ENCODE measurements around the gene PC.
"Not testable (repeated sequence)": the region's sequence is repeated elsewhere in the genome, so short reads cannot be mapped to it uniquely, and the experiment has no call there.

The PC gene

DNA sequence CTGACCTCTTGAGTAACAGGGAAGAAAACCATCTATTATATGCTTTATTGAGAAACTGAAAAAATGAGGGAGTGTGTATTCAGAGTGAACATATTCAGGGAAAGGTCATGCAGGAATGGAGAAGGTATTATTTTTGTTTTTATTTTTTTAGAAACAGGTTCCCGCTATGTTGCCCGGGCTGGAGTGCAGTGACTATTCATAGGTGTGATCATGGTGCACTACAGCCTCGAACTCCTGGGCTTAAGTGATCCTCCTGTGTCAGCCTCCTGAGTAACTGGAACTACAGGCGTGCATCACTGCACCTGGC, 123.7 kb downstream of the PC start:
- TF ChIP-seq, protein P1, sequence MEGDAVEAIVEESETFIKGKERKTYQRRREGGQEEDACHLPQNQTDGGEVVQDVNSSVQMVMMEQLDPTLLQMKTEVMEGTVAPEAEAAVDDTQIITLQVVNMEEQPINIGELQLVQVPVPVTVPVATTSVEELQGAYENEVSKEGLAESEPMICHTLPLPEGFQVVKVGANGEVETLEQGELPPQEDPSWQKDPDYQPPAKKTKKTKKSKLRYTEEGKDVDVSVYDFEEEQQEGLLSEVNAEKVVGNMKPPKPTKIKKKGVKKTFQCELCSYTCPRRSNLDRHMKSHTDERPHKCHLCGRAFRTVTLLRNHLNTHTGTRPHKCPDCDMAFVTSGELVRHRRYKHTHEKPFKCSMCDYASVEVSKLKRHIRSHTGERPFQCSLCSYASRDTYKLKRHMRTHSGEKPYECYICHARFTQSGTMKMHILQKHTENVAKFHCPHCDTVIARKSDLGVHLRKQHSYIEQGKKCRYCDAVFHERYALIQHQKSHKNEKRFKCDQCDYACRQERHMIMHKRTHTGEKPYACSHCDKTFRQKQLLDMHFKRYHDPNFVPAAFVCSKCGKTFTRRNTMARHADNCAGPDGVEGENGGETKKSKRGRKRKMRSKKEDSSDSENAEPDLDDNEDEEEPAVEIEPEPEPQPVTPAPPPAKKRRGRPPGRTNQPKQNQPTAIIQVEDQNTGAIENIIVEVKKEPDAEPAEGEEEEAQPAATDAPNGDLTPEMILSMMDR (IDR thresholded peaks at IDR 0.05; ENCODE audit: low read length): no peak
- TF ChIP-seq EZH2phosphoT487 (IDR thresholded peaks at IDR 0.05; ENCODE audit: low read length) (no peak), EZH2 (optimal IDR thresholded peaks at IDR 0.05; ENCODE audit: low read depth, low read length) (no peak)
- Histone ChIP-seq H3K4me3 (ENCODE audit: low read length) (no peak overlapping the region), H3K4me2 (ENCODE audit: low read depth, low read length) (no peak overlapping the region), H3K79me2 (ENCODE audit: low read length) (0 out of 2 replicates have a peak, but pooled peaks cover 2% of the 10 kb centered on the region), H2AFZ (ENCODE audit: low read length) (no peak overlapping the region), H3K27me3 (replicated peaks; ENCODE audit: insufficient read depth, low read length) (no peaks in the 10 kb centered on the region), H4K20me1 (ENCODE audit: insufficient read depth, low read length) (no peaks in the 10 kb centered on the region), H3K9me3 (replicated peaks; ENCODE audit: insufficient read depth, low read length) (no peaks in the 10 kb centered on the region), H3K9me2 (replicated peaks; ENCODE audit: insufficient read depth, low read length) (no peaks in the 10 kb centered on the region), H3K4me1 (ENCODE audit: low read length) (no peaks in the 10 kb centered on the region), H3K36me3 (replicated peaks; ENCODE audit: insufficient read depth, low read length) (no peaks in the 10 kb centered on the region), H3K27ac (ENCODE audit: low read length) (no peak overlapping the region), H3F3A (ENCODE audit: insufficient read depth, low read length) (no peaks in the 10 kb centered on the region), H3K9ac (ENCODE audit: low read length) (no peak overlapping the region)
- no peak for DNase-seq

DNA sequence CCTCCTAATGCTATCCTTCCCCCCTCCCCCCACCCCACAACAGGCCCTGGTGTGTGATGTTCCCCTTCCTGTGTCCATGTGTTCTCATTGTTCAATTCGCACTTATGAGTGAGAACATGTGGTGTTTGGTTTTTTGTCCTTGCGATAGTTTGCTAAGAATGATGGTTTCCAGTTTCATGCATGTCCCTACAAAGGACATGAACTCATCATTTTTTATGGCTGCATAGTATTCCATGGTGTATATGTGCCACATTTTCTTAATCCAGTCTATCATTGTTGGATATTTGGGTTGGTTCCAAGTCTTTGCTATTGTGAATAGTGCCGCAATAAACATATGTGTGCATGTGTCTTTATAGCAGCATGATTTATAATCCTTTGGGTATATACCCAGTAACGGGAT, 133.6 kb downstream of the PC start:
- H3K9me2 ChIP-seq (replicated peaks; ENCODE audit: insufficient read depth, low read length); H3K4me3 ChIP-seq (ENCODE audit: low read length); H3K27me3 ChIP-seq (replicated peaks; ENCODE audit: insufficient read depth, low read length); H3K9me3 ChIP-seq (replicated peaks; ENCODE audit: insufficient read depth, low read length); H3K4me2 ChIP-seq (ENCODE audit: low read depth, low read length); H3K36me3 ChIP-seq (replicated peaks; ENCODE audit: insufficient read depth, low read length); H3K9ac ChIP-seq (ENCODE audit: low read length); H3K79me2 ChIP-seq (ENCODE audit: low read length); H2AFZ ChIP-seq (ENCODE audit: low read length); H4K20me1 ChIP-seq (ENCODE audit: insufficient read depth, low read length); H3K4me1 ChIP-seq (ENCODE audit: low read length); H3K27ac ChIP-seq (ENCODE audit: low read length); DNase-seq; H3F3A ChIP-seq (ENCODE audit: insufficient read depth, low read length): not testable (repeated sequence)

DNA sequence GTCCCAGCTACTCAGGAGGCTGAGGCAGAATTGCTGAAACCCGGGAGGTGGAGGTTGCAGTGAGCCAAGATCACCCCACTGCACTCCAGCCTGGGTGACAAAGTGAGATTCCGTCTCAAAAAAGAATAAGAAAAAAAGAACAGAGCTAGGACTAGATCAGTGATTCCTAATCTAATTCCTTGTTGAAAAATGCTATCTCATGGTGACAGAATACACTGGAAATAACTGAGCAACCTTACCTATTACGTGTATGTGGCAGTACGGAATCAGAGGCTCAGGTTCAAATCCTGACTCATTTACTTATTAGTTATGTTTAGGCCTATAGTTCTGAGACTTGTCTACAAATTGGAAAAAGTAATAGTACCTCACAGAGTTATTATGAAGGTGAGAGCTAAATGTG, 134.5 kb downstream of the PC start:
- H3K4me1 ChIP-seq (ENCODE audit: low read length): no peaks in the 10 kb centered on the region
- no peaks in the 10 kb centered on the region for H3K79me2 ChIP-seq (ENCODE audit: low read length)
- no peaks in the 10 kb centered on the region for H3K9me2 ChIP-seq (replicated peaks; ENCODE audit: insufficient read depth, low read length)
- TF ChIP-seq EZH2 (optimal IDR thresholded peaks at IDR 0.05; ENCODE audit: low read depth, low read length) (no peak), EZH2phosphoT487 (IDR thresholded peaks at IDR 0.05; ENCODE audit: low read length) (no peak)
- TF ChIP-seq, protein P1 (IDR thresholded peaks at IDR 0.05; ENCODE audit: low read length): no peak
- H3K9ac ChIP-seq (ENCODE audit: low read length): no peak overlapping the region
- no peak for DNase-seq
- H2AFZ ChIP-seq (ENCODE audit: low read length): no peak overlapping the region
- H3K9me3 ChIP-seq (replicated peaks; ENCODE audit: insufficient read depth, low read length): no peaks in the 10 kb centered on the region
- no peaks in the 10 kb centered on the region for H4K20me1 ChIP-seq (ENCODE audit: insufficient read depth, low read length)
- no peak overlapping the region for H3K27ac ChIP-seq (ENCODE audit: low read length)
- no peak overlapping the region for H3K4me2 ChIP-seq (ENCODE audit: low read depth, low read length)
- H3K27me3 ChIP-seq (replicated peaks; ENCODE audit: insufficient read depth, low read length): no peaks in the 10 kb centered on the region
- H3F3A ChIP-seq (ENCODE audit: insufficient read depth, low read length): no peaks in the 10 kb centered on the region
- H3K4me3 ChIP-seq (ENCODE audit: low read length): no peak overlapping the region
- no peaks in the 10 kb centered on the region for H3K36me3 ChIP-seq (replicated peaks; ENCODE audit: insufficient read depth, low read length)

DNA sequence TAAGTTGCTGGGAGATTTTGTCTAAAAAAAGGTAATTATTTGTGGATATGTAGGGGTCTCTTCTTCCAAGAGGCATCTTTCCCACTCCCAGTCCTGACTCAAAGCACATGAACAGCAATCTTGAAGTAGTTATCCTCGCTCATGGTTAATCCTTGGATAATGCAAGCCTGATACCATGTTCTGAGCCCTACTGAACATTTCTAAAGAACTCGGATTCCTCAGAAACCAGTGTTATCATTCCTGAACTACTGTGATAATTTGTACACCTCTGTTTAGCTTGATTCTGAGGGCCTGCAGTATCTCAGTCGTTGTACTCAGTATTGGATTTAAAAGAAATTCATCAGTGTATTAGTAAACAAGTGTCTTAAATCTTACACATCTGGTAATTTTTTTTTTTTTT, 137.3 kb downstream of the PC start:
- Histone ChIP-seq H3K27me3 (replicated peaks; ENCODE audit: insufficient read depth, low read length) (no peaks in the 10 kb centered on the region), H3K4me1 (ENCODE audit: low read length) (no peaks in the 10 kb centered on the region), H3K4me3 (ENCODE audit: low read length) (no peak overlapping the region), H3K9me2 (replicated peaks; ENCODE audit: insufficient read depth, low read length) (no peaks in the 10 kb centered on the region), H3K27ac (ENCODE audit: low read length) (no peak overlapping the region), H3K9ac (ENCODE audit: low read length) (no peak overlapping the region), H3K79me2 (ENCODE audit: low read length) (no peaks in the 10 kb centered on the region), H4K20me1 (ENCODE audit: insufficient read depth, low read length) (no peaks in the 10 kb centered on the region), H3K36me3 (replicated peaks; ENCODE audit: insufficient read depth, low read length) (no peaks in the 10 kb centered on the region), H3F3A (ENCODE audit: insufficient read depth, low read length) (no peaks in the 10 kb centered on the region), H3K9me3 (replicated peaks; ENCODE audit: insufficient read depth, low read length) (no peaks in the 10 kb centered on the region), H3K4me2 (ENCODE audit: low read depth, low read length) (no peak overlapping the region), H2AFZ (ENCODE audit: low read length) (no peak overlapping the region)
- TF ChIP-seq, protein P1 (IDR thresholded peaks at IDR 0.05; ENCODE audit: low read length): no peak
- TF ChIP-seq EZH2 (optimal IDR thresholded peaks at IDR 0.05; ENCODE audit: low read depth, low read length) (no peak), EZH2phosphoT487 (IDR thresholded peaks at IDR 0.05; ENCODE audit: low read length) (no peak)
- no peak for DNase-seq

Data from MM.1S (cell line).